ENCODE data around the gene RNF217.

RNF217 gene

GRCh38 chr6:124967444-124967843 lies 5.2 kb downstream of the RNF217 start:
- ATAC-seq, result no peak
- no peak for TF ChIP-seq CSRNP3 (CRISPR knock-in tag; IDR thresholded peaks at IDR 0.05)
- no peak for TF ChIP-seq ZFP3 (CRISPR knock-in tag; IDR thresholded peaks at IDR 0.05)
- no peak for TF ChIP-seq CSDC2 (CRISPR knock-in tag; IDR thresholded peaks at IDR 0.05)
- no peak for TF ChIP-seq ZC3H10 (CRISPR knock-in tag; IDR thresholded peaks at IDR 0.05)
- no peak for TF ChIP-seq ISL1 (CRISPR knock-in tag; IDR thresholded peaks at IDR 0.05)
- no peak for TF ChIP-seq ESRRG (CRISPR knock-in tag; IDR thresholded peaks at IDR 0.05)
- TF ChIP-seq SNAI2 (CRISPR knock-in tag; IDR thresholded peaks at IDR 0.05), result no peak
- TF ChIP-seq PPARA (CRISPR knock-in tag; IDR thresholded peaks at IDR 0.05; ENCODE audit: borderline replicate concordance), result no peak
- no peak for TF ChIP-seq BACH2 (CRISPR knock-in tag; IDR thresholded peaks at IDR 0.05; ENCODE audit: borderline replicate concordance)
- no peak for TF ChIP-seq ARNTL (CRISPR knock-in tag; IDR thresholded peaks at IDR 0.05; ENCODE audit: borderline replicate concordance, low read depth)
- TF ChIP-seq OSR1 (CRISPR knock-in tag; IDR thresholded peaks at IDR 0.05), result no peak
- TF ChIP-seq RARB (CRISPR knock-in tag; IDR thresholded peaks at IDR 0.05), result no peak

DNA sequence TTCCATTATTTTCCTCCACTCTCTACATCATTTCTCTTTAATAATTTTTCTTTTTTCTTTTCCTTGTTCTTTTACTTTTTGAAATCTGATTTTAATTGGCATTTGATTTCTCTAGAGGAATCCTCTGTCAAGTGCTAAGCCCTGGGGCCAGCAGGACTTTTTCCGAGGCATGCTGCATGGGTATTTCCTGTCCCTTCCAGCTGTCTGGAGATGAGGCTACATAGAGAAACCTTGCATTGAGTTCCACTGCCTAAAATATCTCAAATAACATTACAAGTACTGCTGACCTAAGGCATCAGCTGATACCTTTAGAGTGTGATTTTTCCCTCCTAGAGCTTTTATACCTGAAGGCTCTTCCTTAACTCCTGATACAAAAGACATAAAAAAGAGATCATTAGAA lies 6.2 kb downstream of the RNF217 start:
- ATAC-seq, result no peak
- TF ChIP-seq GLIS3 (CRISPR knock-in tag; IDR thresholded peaks at IDR 0.05) (no peak), TCF4 (CRISPR knock-in tag; IDR thresholded peaks at IDR 0.05; ENCODE audit: borderline replicate concordance) (no peak), RARB (CRISPR knock-in tag; IDR thresholded peaks at IDR 0.05) (no peak), SNAI2 (CRISPR knock-in tag; IDR thresholded peaks at IDR 0.05) (no peak), ISL1 (CRISPR knock-in tag; IDR thresholded peaks at IDR 0.05) (no peak), OSR1 (CRISPR knock-in tag; IDR thresholded peaks at IDR 0.05) (no peak), ZNF70 (CRISPR knock-in tag; IDR thresholded peaks at IDR 0.05) (no peak), TOX (CRISPR knock-in tag; IDR thresholded peaks at IDR 0.05; ENCODE audit: borderline replicate concordance) (no peak)
- TF ChIP-seq, protein P1, sequence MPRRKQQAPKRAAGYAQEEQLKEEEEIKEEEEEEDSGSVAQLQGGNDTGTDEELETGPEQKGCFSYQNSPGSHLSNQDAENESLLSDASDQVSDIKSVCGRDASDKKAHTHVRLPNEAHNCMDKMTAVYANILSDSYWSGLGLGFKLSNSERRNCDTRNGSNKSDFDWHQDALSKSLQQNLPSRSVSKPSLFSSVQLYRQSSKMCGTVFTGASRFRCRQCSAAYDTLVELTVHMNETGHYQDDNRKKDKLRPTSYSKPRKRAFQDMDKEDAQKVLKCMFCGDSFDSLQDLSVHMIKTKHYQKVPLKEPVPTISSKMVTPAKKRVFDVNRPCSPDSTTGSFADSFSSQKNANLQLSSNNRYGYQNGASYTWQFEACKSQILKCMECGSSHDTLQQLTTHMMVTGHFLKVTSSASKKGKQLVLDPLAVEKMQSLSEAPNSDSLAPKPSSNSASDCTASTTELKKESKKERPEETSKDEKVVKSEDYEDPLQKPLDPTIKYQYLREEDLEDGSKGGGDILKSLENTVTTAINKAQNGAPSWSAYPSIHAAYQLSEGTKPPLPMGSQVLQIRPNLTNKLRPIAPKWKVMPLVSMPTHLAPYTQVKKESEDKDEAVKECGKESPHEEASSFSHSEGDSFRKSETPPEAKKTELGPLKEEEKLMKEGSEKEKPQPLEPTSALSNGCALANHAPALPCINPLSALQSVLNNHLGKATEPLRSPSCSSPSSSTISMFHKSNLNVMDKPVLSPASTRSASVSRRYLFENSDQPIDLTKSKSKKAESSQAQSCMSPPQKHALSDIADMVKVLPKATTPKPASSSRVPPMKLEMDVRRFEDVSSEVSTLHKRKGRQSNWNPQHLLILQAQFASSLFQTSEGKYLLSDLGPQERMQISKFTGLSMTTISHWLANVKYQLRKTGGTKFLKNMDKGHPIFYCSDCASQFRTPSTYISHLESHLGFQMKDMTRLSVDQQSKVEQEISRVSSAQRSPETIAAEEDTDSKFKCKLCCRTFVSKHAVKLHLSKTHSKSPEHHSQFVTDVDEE (CRISPR knock-in tag; IDR thresholded peaks at IDR 0.05), result no peak

GRCh38 chr6:124970243-124970642 lies 8.0 kb downstream of the RNF217 start:
- no peak for ATAC-seq
- no peak for TF ChIP-seq BACH2 (CRISPR knock-in tag; IDR thresholded peaks at IDR 0.05; ENCODE audit: borderline replicate concordance)
- TF ChIP-seq, protein P1 (CRISPR knock-in tag; IDR thresholded peaks at IDR 0.05), result no peak

- TF ChIP-seq ZNF565 (CRISPR knock-in tag; conservative IDR thresholded peaks at IDR 0.05; ENCODE audit: low read depth), result no peak
- TF ChIP-seq TOX (CRISPR knock-in tag; IDR thresholded peaks at IDR 0.05; ENCODE audit: borderline replicate concordance), result no peak
- TF ChIP-seq CSDC2 (CRISPR knock-in tag; IDR thresholded peaks at IDR 0.05), result no peak
- no peak for TF ChIP-seq GLIS3 (CRISPR knock-in tag; IDR thresholded peaks at IDR 0.05)
- TF ChIP-seq ISL1 (CRISPR knock-in tag; IDR thresholded peaks at IDR 0.05), result no peak
- TF ChIP-seq ZNF8 (CRISPR knock-in tag; IDR thresholded peaks at IDR 0.05), result no peak
- TF ChIP-seq CSRNP3 (CRISPR knock-in tag; IDR thresholded peaks at IDR 0.05), result no peak
- TF ChIP-seq SNAI2 (CRISPR knock-in tag; IDR thresholded peaks at IDR 0.05), result no peak
- TF ChIP-seq RARB (CRISPR knock-in tag; IDR thresholded peaks at IDR 0.05), result no peak
- no peak for TF ChIP-seq ARNTL (CRISPR knock-in tag; IDR thresholded peaks at IDR 0.05; ENCODE audit: borderline replicate concordance, low read depth)
- TF ChIP-seq CREB5 (CRISPR knock-in tag; IDR thresholded peaks at IDR 0.05; ENCODE audit: low read depth), result no peak
- no peak for ATAC-seq
These were observed 8.5 kb downstream of the RNF217 start for GRCh38 chr6:124970763-124971162.

All from SK-N-SH treated with all-trans-retinoic acid at 6 μM for 48 hours (cell line).